Loucy (cell line): ENCODE data around the gene CXCL12.

Experiments
- H2AFZ ChIP-seq: fragments of 200-600 bp; sonication (generic); 2 replicates; pipeline ENCODE4 v1.6.0; 2016; ENCODE audit warnings: antibody characterized with exemption, mild to moderate bottlenecking, low read length, moderate library complexity
- H3F3A ChIP-seq: fragments of 200-600 bp; 2 replicates; pipeline ENCODE4 v1.6.0; 2016; ENCODE audit warnings: antibody characterized with exemption, low read depth, mild to moderate bottlenecking
- H3K27me3 ChIP-seq: fragments of 200-600 bp; sonication (generic); 2 replicates; pipeline ENCODE4 v1.6.1; 2014; ENCODE audit warnings: low read length, mild to moderate bottlenecking; ENCODE audit not compliant: insufficient read depth, poor library complexity, severe bottlenecking
- H3K36me3 ChIP-seq: fragments of 200-600 bp; sonication (generic); 2 replicates; pipeline ENCODE4 v1.6.1; 2016; ENCODE audit warnings: low read length; ENCODE audit not compliant: insufficient read depth
- H3K4me1 ChIP-seq: fragments of 200-600 bp; sonication (generic); 2 replicates; pipeline ENCODE4 v1.5.1; 2014; ENCODE audit warnings: low read length, mild to moderate bottlenecking; ENCODE audit not compliant: insufficient read depth, poor library complexity, severe bottlenecking
- H3K4me2 ChIP-seq: fragments of 200-600 bp; sonication (generic); 2 replicates; pipeline ENCODE4 v1.6.0; 2014; ENCODE audit warnings: antibody characterized with exemption, low read length, low read depth, mild to moderate bottlenecking; ENCODE audit not compliant: poor library complexity, severe bottlenecking
- H3K4me3 ChIP-seq: fragments of 200-600 bp; sonication (generic); 2 replicates; pipeline ENCODE4 v1.5.1; 2014; ENCODE audit warnings: low read length, mild to moderate bottlenecking, mixed read lengths; ENCODE audit not compliant: poor library complexity, severe bottlenecking
- H3K79me2 ChIP-seq: fragments of 200-600 bp; sonication (generic); 2 replicates; pipeline ENCODE4 v1.6.1; 2014; ENCODE audit warnings: low read length; ENCODE audit not compliant: insufficient read depth
- H3K9ac ChIP-seq: fragments of 200-600 bp; sonication (generic); 2 replicates; pipeline ENCODE4 v1.6.0; 2014; ENCODE audit warnings: mild to moderate bottlenecking, low read depth, low read length, moderate library complexity; ENCODE audit not compliant: poor library complexity, severe bottlenecking
- H3K9me2 ChIP-seq: fragments of 200-600 bp; sonication (generic); replicated peaks from 2 replicates; pipeline ENCODE4 v1.6.1; 2016; ENCODE audit warnings: low read depth, low read length, mixed read lengths
- H3K9me3 ChIP-seq: fragments of 200-600 bp; sonication (generic); 2 replicates; pipeline ENCODE4 v1.6.1; 2014; ENCODE audit warnings: mild to moderate bottlenecking, antibody characterized with exemption, low read length, low read depth; ENCODE audit not compliant: insufficient read depth
- H4K20me1 ChIP-seq: fragments of 200-600 bp; sonication (generic); 2 replicates; pipeline ENCODE4 v1.6.0; 2014; ENCODE audit warnings: antibody characterized with exemption, low read length, mild to moderate bottlenecking; ENCODE audit not compliant: insufficient read depth, poor library complexity, severe bottlenecking
- EZH2phosphoT487 ChIP-seq: fragments of 200-600 bp; IDR thresholded peaks from 2 replicates; pipeline ENCODE4 v1.6.1; 2018; ENCODE audit warnings: antibody characterized with exemption, mild to moderate bottlenecking, moderate library complexity, borderline replicate concordance
- TF ChIP-seq, protein P1 (sequence below): fragments of 200-600 bp; sonication (generic); conservative IDR thresholded peaks from 2 replicates; pipeline ENCODE4 v1.5.1; 2014; ENCODE audit warnings: mild to moderate bottlenecking, antibody characterized with exemption, low read length

The CXCL12 gene

GRCh38 chr10:44368637-44369036 is 16.3 kb downstream of the CXCL12 start:
- Histone ChIP-seq H3K9me3 (no peaks in the 10 kb centered on the region; the same call in 1 of the 2 replicates), H3K27me3 (no peaks in the 10 kb centered on the region), H3K9ac (no peak overlapping the region), H3K36me3 (no peaks in the 10 kb centered on the region), H3K9me2 (no peaks in the 10 kb centered on the region), H3K79me2 (no peaks in the 10 kb centered on the region), H2AFZ (no peak overlapping the region), H4K20me1 (no peaks in the 10 kb centered on the region), H3K4me3 (no peak overlapping the region), H3K4me1 (no peaks in the 10 kb centered on the region), H3K4me2 (no peak overlapping the region), H3F3A (no peaks in the 10 kb centered on the region)
- TF ChIP-seq EZH2phosphoT487, result no peak
- TF ChIP-seq, protein P1, sequence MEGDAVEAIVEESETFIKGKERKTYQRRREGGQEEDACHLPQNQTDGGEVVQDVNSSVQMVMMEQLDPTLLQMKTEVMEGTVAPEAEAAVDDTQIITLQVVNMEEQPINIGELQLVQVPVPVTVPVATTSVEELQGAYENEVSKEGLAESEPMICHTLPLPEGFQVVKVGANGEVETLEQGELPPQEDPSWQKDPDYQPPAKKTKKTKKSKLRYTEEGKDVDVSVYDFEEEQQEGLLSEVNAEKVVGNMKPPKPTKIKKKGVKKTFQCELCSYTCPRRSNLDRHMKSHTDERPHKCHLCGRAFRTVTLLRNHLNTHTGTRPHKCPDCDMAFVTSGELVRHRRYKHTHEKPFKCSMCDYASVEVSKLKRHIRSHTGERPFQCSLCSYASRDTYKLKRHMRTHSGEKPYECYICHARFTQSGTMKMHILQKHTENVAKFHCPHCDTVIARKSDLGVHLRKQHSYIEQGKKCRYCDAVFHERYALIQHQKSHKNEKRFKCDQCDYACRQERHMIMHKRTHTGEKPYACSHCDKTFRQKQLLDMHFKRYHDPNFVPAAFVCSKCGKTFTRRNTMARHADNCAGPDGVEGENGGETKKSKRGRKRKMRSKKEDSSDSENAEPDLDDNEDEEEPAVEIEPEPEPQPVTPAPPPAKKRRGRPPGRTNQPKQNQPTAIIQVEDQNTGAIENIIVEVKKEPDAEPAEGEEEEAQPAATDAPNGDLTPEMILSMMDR, result no peak

GRCh38 chr10:44366941-44367630 is 17.8 kb downstream of the CXCL12 start:
- Histone ChIP-seq H3K36me3 (no peaks in the 10 kb centered on the region), H3K4me1 (no peaks in the 10 kb centered on the region), H3K4me3 (no peak overlapping the region), H3K27me3 (no peaks in the 10 kb centered on the region), H2AFZ (no peak overlapping the region), H3K4me2 (no peak overlapping the region), H3K79me2 (no peaks in the 10 kb centered on the region), H3K9me3 (no peaks in the 10 kb centered on the region), H3K9ac (no peak overlapping the region), H4K20me1 (no peaks in the 10 kb centered on the region), H3K9me2 (no peaks in the 10 kb centered on the region), H3F3A (no peaks in the 10 kb centered on the region)
- TF ChIP-seq, protein P1, result no peak
- no peak for TF ChIP-seq EZH2phosphoT487

- Histone ChIP-seq H3F3A (no peaks in the 10 kb centered on the region), H3K9ac (no peak overlapping the region), H3K4me2 (no peak overlapping the region), H3K9me2 (no peaks in the 10 kb centered on the region), H4K20me1 (no peaks in the 10 kb centered on the region), H3K79me2 (no peaks in the 10 kb centered on the region), H3K4me3 (no peak overlapping the region), H3K4me1 (no peaks in the 10 kb centered on the region), H3K27me3 (no peaks in the 10 kb centered on the region), H3K9me3 (no peaks in the 10 kb centered on the region), H2AFZ (no peak overlapping the region), H3K36me3 (no peaks in the 10 kb centered on the region)
- TF ChIP-seq, protein P1, result no peak
- TF ChIP-seq EZH2phosphoT487, result no peak
Observed at GRCh38 chr10:44364566-44364965, 20.3 kb downstream of the CXCL12 start.
